Ishikawa (cell line): ENCODE measurements around the gene C11orf98.

Experiments used
- TCF12 ChIP-seq: IDR thresholded peaks from 2 replicates; pipeline ENCODE4 v1.6.1; 2012; ENCODE audit warnings: low read depth
- YY1 ChIP-seq: IDR thresholded peaks from 2 replicates; pipeline ENCODE4 v1.6.1; 2012; ENCODE audit warnings: low read depth
- TF ChIP-seq, protein P1 (sequence below): IDR thresholded peaks from 2 replicates; pipeline ENCODE4 v1.6.1; 2012; ENCODE audit warnings: low read depth, mild to moderate bottlenecking

DNA sequence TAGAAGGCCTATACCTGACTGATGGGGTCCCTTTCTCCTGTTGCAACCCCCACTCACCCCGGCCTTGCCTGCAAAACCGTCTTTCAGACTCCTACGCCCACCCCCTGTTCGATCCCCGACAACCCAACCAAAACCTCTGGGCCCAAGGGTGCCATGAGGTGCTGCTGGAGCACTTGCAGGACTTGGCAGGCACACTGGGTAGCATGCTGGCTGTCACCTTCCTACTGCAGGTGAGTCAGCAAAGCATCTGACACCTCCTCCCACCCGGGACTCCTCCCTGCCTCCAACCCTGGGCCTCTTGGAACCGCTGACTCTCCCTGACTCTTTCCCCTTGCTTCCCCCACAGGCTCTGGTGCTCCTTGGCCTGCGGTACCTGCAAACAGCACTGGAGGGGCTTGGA is 50.7 kb downstream of the C11orf98 start:
- TF ChIP-seq YY1 = no peak
- no peak for TF ChIP-seq TCF12
- TF ChIP-seq, protein P1, sequence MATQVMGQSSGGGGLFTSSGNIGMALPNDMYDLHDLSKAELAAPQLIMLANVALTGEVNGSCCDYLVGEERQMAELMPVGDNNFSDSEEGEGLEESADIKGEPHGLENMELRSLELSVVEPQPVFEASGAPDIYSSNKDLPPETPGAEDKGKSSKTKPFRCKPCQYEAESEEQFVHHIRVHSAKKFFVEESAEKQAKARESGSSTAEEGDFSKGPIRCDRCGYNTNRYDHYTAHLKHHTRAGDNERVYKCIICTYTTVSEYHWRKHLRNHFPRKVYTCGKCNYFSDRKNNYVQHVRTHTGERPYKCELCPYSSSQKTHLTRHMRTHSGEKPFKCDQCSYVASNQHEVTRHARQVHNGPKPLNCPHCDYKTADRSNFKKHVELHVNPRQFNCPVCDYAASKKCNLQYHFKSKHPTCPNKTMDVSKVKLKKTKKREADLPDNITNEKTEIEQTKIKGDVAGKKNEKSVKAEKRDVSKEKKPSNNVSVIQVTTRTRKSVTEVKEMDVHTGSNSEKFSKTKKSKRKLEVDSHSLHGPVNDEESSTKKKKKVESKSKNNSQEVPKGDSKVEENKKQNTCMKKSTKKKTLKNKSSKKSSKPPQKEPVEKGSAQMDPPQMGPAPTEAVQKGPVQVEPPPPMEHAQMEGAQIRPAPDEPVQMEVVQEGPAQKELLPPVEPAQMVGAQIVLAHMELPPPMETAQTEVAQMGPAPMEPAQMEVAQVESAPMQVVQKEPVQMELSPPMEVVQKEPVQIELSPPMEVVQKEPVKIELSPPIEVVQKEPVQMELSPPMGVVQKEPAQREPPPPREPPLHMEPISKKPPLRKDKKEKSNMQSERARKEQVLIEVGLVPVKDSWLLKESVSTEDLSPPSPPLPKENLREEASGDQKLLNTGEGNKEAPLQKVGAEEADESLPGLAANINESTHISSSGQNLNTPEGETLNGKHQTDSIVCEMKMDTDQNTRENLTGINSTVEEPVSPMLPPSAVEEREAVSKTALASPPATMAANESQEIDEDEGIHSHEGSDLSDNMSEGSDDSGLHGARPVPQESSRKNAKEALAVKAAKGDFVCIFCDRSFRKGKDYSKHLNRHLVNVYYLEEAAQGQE = no peak
